K562 (cell line): ENCODE data around the gene WWP2. TPM values are rescaled to one million over a fixed set of nuclear protein-coding genes. Genes with fewer than 3 reads are reported as not detected.

Experiments
- ATAC-seq: fragments of 200-7000 bp; cut with Tn5 transposase; 3 replicates; pipeline ENCODE4 v1.9.1; 2020; ENCODE audit warnings: moderate library complexity
- BruUV-seq: library from RNA; stranded (reverse); fragments of 400-500 nt; replicated peaks from 2 replicates; lab custom pipeline; 2021; lab: Mats Ljungman, UMichigan
- CTCF ChIA-PET: fragments of 300-600 bp; formaldehyde crosslinking; extraction: SDS; loops from one replicate; lab custom pipeline; 2021; ENCODE audit warnings: low intra/inter-chr PET ratio; lab: Yijun Ruan, JAX
- POLR2A ChIA-PET: fragments of 300-600, 350-650 bp; sonication (Branson Sonifier 250); formaldehyde crosslinking; extraction: SDS; loops from one replicate; lab custom pipeline; 2021; ENCODE audit warnings: antibody characterized with exemption, inconsistent platforms; lab: Yijun Ruan, JAX
- DNase-seq, 4 experiments: peaks; one replicate each; pipeline versions ENCODE4 v3.0.0 to v3.0.0-alpha.2; 2011 to 2018; ENCODE audit warnings: low spot score in 3 of 4, mixed read lengths in 3 of 4; ENCODE audit errors: extremely low read depth in 1 of 4
- FAIRE-seq: peaks from 2 replicates; lab custom pipeline; 2011; peaks lifted over from hg19 to GRCh38; lab: Jason Lieb, UNC
- H2AFZ ChIP-seq: 2 replicates; pipeline ENCODE4 v1.6.0; 2011; ENCODE audit warnings: low read depth, low read length, control low read depth, inconsistent platforms
- H3K27ac ChIP-seq: fragments of 200-600 bp; 3 replicates; pipeline ENCODE4 v1.8.0; 2011; ENCODE audit warnings: low read depth, mild to moderate bottlenecking, control low read depth, inconsistent platforms, low read length, moderate library complexity, mixed read lengths; ENCODE audit errors: extremely low read depth
- H3K27me3 ChIP-seq, 2 experiments: fragments of 300-600 bp in 1 of 2; 2 replicates in 1 of 2; 3 replicates in 1 of 2; pipeline versions ENCODE4 v1.6.0 to v1.8.0; 2011; ENCODE audit warnings: inconsistent platforms in 2 of 2, low read length in 2 of 2, mild to moderate bottlenecking in 1 of 2, mixed read lengths in 1 of 2, moderate library complexity in 1 of 2; ENCODE audit not compliant: control insufficient read depth in 2 of 2, insufficient read depth in 2 of 2
- H3K36me3 ChIP-seq: fragments of 300-600 bp; 3 replicates; pipeline ENCODE4 v1.8.0; 2011; ENCODE audit warnings: mild to moderate bottlenecking, low read length, inconsistent platforms; ENCODE audit not compliant: control insufficient read depth, insufficient read depth
- H3K4me1 ChIP-seq, 2 experiments: fragments of 200-600 bp in 1 of 2; replicated peaks in 1 of 2; 2 replicates in 1 of 2; 3 replicates in 1 of 2; pipeline versions ENCODE4 v1.5.1 to v1.8.0; 2011; ENCODE audit warnings: inconsistent platforms in 2 of 2, low read length in 2 of 2, mild to moderate bottlenecking in 1 of 2, mixed read lengths in 1 of 2, moderate library complexity in 1 of 2; ENCODE audit not compliant: control insufficient read depth in 2 of 2, insufficient read depth in 2 of 2
- H3K4me2 ChIP-seq: 2 replicates; pipeline ENCODE4 v1.6.1; 2011; ENCODE audit warnings: low read length, control low read depth, inconsistent platforms, mixed read lengths; ENCODE audit not compliant: insufficient read depth
- H3K4me3 ChIP-seq: fragments of 200-600 bp; sonication (generic), shearing (Covaris generic); 2 replicates; pipeline ENCODE4 v1.5.1; 2016; ENCODE audit warnings: control low read depth, inconsistent platforms
- H3K79me2 ChIP-seq: fragments of 200-600 bp; 3 replicates; pipeline ENCODE4 v1.8.0; 2011; ENCODE audit warnings: low read length, inconsistent platforms; ENCODE audit not compliant: control insufficient read depth, insufficient read depth
- H3K9ac ChIP-seq, 2 experiments: 2 replicates each; pipeline versions ENCODE4 v1.6.0 to v1.6.1; 2011; ENCODE audit warnings: low read depth in 2 of 2, low read length in 2 of 2, control low read depth in 1 of 2, inconsistent platforms in 1 of 2, mild to moderate bottlenecking in 1 of 2, mixed read lengths in 1 of 2; ENCODE audit not compliant: insufficient read depth in 1 of 2
- H3K9me1 ChIP-seq: one replicate; pipeline ENCODE4 v1.6.0; 2011; ENCODE audit warnings: inconsistent platforms, mild to moderate bottlenecking, low read length, moderate library complexity; ENCODE audit not compliant: control insufficient read depth, insufficient read depth
- H3K9me3 ChIP-seq: replicated peaks from 2 replicates; pipeline ENCODE4 v1.5.1; 2011; ENCODE audit warnings: low read depth, low read length, inconsistent platforms; ENCODE audit not compliant: control insufficient read depth, insufficient read depth
- H4K20me1 ChIP-seq: replicated peaks from 2 replicates; pipeline ENCODE4 v1.6.1; 2011; ENCODE audit warnings: low read length, inconsistent platforms, mixed read lengths; ENCODE audit not compliant: control insufficient read depth, insufficient read depth
- DEAF1 ChIP-seq: fragments of 450-650 bp; formaldehyde crosslinking; IDR thresholded peaks from 2 replicates; pipeline ENCODE4 v1.4.0; 2020; ENCODE audit warnings: mild to moderate bottlenecking, moderate library complexity
- E2F4 ChIP-seq: sonication (generic); formaldehyde crosslinking; IDR thresholded peaks from 2 replicates; pipeline ENCODE4 v1.8.0; 2022; ENCODE audit warnings: mild to moderate bottlenecking, low read depth, missing genetic modification reagents
- STAT5B ChIP-seq: fragments of 250-450 bp; sonication (Bioruptor Pico); IDR thresholded peaks from 2 replicates; pipeline ENCODE4 v1.8.0; 2021; ENCODE audit warnings: mild to moderate bottlenecking, inconsistent platforms
- WGBS: fragments of 100-300 bp; shearing (Covaris generic); methylation state at CpG from one replicate; pipeline ENCODE4 v1.1.6; 2016; ENCODE audit warnings: low coverage, mixed read lengths; ENCODE audit not compliant: insufficient coverage; ENCODE audit errors: missing lambda C conversion rate; 5-methylcytosine and 5-hydroxymethylcytosine counted together
- in situ Hi-C: fragments of 300-500 bp; cut with MboI; formaldehyde crosslinking; loops from 4 replicates; pipeline ENCODE4 v1.15.0; 2018; ENCODE audit warnings: inconsistent platforms, mixed read lengths
- intact Hi-C: fragments of 100-400 bp; cut with micrococcal nuclease; formaldehyde crosslinking; loops from 2 replicates; pipeline ENCODE4 v1.14.2; 2022
- polyA plus RNA-seq, 8 experiments: library from polyadenylated mRNA; depleted of rRNA in 4 of 8; stranded (reverse) in 5 of 8; unstranded in 3 of 8; fragments of >200 nt; fragmentation: Nextera tagmentation in 2 of 8; fragmentation: Illumina TruSeq in 1 of 8; extraction: Ambion mirVana in 2 of 8; extraction: Trizol in 1 of 8; gene quantifications; 2 replicates each; pipeline versions ENCODE4 v1.2.1 to v1.2.3, GENCODE V29; 2011 to 2014; ENCODE audit warnings: inconsistent platforms in 1 of 8, missing spikeins in 1 of 8
- total RNA-seq, 7 experiments: library from RNA; depleted of rRNA in 6 of 7; stranded (reverse); fragments of >200 nt in 6 of 7; fragmentation: Illumina TruSeq in 2 of 7; extraction: Trizol in 2 of 7; gene quantifications; 2 replicates each; pipeline versions ENCODE4 v1.2.1 to v1.2.3, GENCODE V29; 2011 to 2021; ENCODE audit warnings: low replicate concordance in 1 of 7

The WWP2 gene
- total and polyA plus RNA-seq, 9 of the 15 experiments (the other 6 are each of a cell fraction or from before 2014, with no cell fraction given), result 1.9 to 34.4 (median 14.6) TPM

GRCh38 chr16:69779724-69780123 lies 17.6 kb downstream of the WWP2 start:
- in situ Hi-C loops (no loop called here), intact Hi-C loops (no loop called here)
- DNase-seq (no peak), ATAC-seq (no peak), FAIRE-seq (no peak)
- TF ChIP-seq STAT5B, result no peak
- TF ChIP-seq DEAF1 (CRISPR knock-in tag), result no peak
- TF ChIP-seq E2F4 (CRISPR knock-in tag), result no peak
- no peaks in the 10 kb centered on the region for H3K79me2 ChIP-seq
- POLR2A ChIA-PET, result interaction anchor here (0.5 kb wide), 1 partner anchor 131 kb away, joined by 4 read pairs; no protein-coding TSS in a partner anchor
- H3K27me3 ChIP-seq, result no peaks in the 10 kb centered on the region
- BruUV-seq, result no TSS peak
- no peaks in the 10 kb centered on the region for H3K4me1 ChIP-seq
- CTCF ChIA-PET, result no interaction called here
- no peaks in the 10 kb centered on the region for H3K9me1 ChIP-seq
- peaks cover 4% of the 10 kb centered on the region; the same call in 1 of the 3 replicates for H3K36me3 ChIP-seq
- H2AFZ ChIP-seq, result no peak overlapping the region
- no peak overlapping the region for H3K9ac ChIP-seq
- H4K20me1 ChIP-seq, result no peaks in the 10 kb centered on the region
- H3K9me3 ChIP-seq, result no peaks in the 10 kb centered on the region
- H3K27ac ChIP-seq, result no peak overlapping the region
- 66% methylated on average over 2 of the region's 2 CpGs for WGBS
- H3K4me3 ChIP-seq, result no peak overlapping the region
- no peak overlapping the region for H3K4me2 ChIP-seq
